GM12878 (cell line): Measurements from ENCODE around the gene FMNL2. TPM values are rescaled to one million over a fixed set of nuclear protein-coding genes. Genes with fewer than 3 reads are reported as not detected.

ENCODE experiments used
- ATAC-seq: fragments of 200-7000 bp; cut with Tn5 transposase; 3 replicates; pipeline ENCODE4 v1.9.1; 2020; ENCODE audit warnings: mild to moderate bottlenecking, moderate library complexity
- BruUV-seq: library from RNA; stranded (reverse); fragments of 400-500 nt; replicated peaks from 2 replicates; lab custom pipeline; 2021; lab: Mats Ljungman, UMichigan
- CTCF ChIA-PET: fragments of 300-600 bp; sonication (Branson Sonifier 250); formaldehyde crosslinking; extraction: SDS; loops from one replicate; lab custom pipeline; 2021; ENCODE audit warnings: inconsistent platforms; lab: Yijun Ruan, JAX
- POLR2A ChIA-PET: fragments of 350-600 bp; formaldehyde crosslinking; extraction: SDS; loops from one replicate; lab custom pipeline; 2021; ENCODE audit warnings: inconsistent platforms; lab: Charles Lee
- RAD21 ChIA-PET: fragments of 300-600 bp; sonication (Branson Sonifier 250); formaldehyde crosslinking; loops from one replicate; lab custom pipeline; 2023; ENCODE audit warnings: antibody characterized with exemption; ENCODE audit not compliant: unreplicated experiment; lab: Charles Lee
- SMC1A ChIA-PET: fragments of 300-600 bp; sonication (Branson Sonifier 250); formaldehyde crosslinking; loops from one replicate; lab custom pipeline; 2023; ENCODE audit not compliant: unreplicated experiment, uncharacterized antibody; lab: Charles Lee
- DNase-seq: peaks from one replicate; pipeline ENCODE4 v3.0.0-alpha.2; 2011; ENCODE audit warnings: low read depth, low spot score
- FAIRE-seq: peaks from 3 replicates; lab custom pipeline; 2011; peaks lifted over from hg19 to GRCh38; lab: Jason Lieb, UNC
- H2AFZ ChIP-seq: 2 replicates; pipeline ENCODE4 v1.6.0; 2011; ENCODE audit warnings: low read depth, low read length, control low read depth; ENCODE audit not compliant: control insufficient read depth
- H3K27ac ChIP-seq: 2 replicates; pipeline ENCODE4 v1.5.1; 2011; ENCODE audit warnings: control low read depth; ENCODE audit not compliant: control insufficient read depth, insufficient read depth
- H3K27me3 ChIP-seq, 2 experiments: replicated peaks in 1 of 2; 2 replicates each; pipeline versions ENCODE4 v1.6.0 to v1.6.1; 2011; ENCODE audit warnings: low read length in 1 of 2; ENCODE audit not compliant: control insufficient read depth in 2 of 2, insufficient read depth in 2 of 2
- H3K36me3 ChIP-seq, 2 experiments: 2 replicates each; pipeline ENCODE4 v1.5.1; 2011; ENCODE audit warnings: low read length in 1 of 2; ENCODE audit not compliant: control insufficient read depth in 2 of 2, insufficient read depth in 2 of 2
- H3K4me1 ChIP-seq: 2 replicates; pipeline ENCODE4 v1.6.1; 2011; ENCODE audit warnings: mild to moderate bottlenecking, low read length, moderate library complexity, mixed read lengths; ENCODE audit not compliant: control insufficient read depth, insufficient read depth
- H3K4me2 ChIP-seq: 2 replicates; pipeline ENCODE4 v1.6.0; 2011; ENCODE audit warnings: control low read depth; ENCODE audit not compliant: control insufficient read depth, insufficient read depth
- H3K4me3 ChIP-seq: fragments of 200-600 bp; sonication (generic); 2 replicates; pipeline ENCODE4 v1.5.1; 2016
- H3K79me2 ChIP-seq: 2 replicates; pipeline ENCODE4 v1.6.0; 2011; ENCODE audit warnings: low read length; ENCODE audit not compliant: control insufficient read depth, insufficient read depth
- H3K9ac ChIP-seq: 2 replicates; pipeline ENCODE4 v1.8.0; 2011; ENCODE audit warnings: low read length, control low read depth, mixed read lengths; ENCODE audit not compliant: control insufficient read depth, insufficient read depth
- H3K9me3 ChIP-seq: replicated peaks from 3 replicates; pipeline ENCODE4 v1.5.1; 2011; ENCODE audit warnings: mild to moderate bottlenecking, low read length; ENCODE audit not compliant: control insufficient read depth, insufficient read depth
- H4K20me1 ChIP-seq: 2 replicates; pipeline ENCODE4 v1.6.0; 2011; ENCODE audit not compliant: control insufficient read depth, insufficient read depth
- CTCF ChIP-seq, 3 experiments: IDR thresholded peaks in 2 of 3; conservative IDR thresholded peaks in 1 of 3; 2 replicates each; pipeline ENCODE4 v1.5.1; 2011; ENCODE audit warnings: low read depth in 3 of 3, low read length in 3 of 3, mild to moderate bottlenecking in 3 of 3, control low read depth in 2 of 3, moderate library complexity in 2 of 3, inconsistent platforms in 1 of 3, mixed read lengths in 1 of 3; ENCODE audit not compliant: control insufficient read depth in 2 of 3, insufficient read depth in 1 of 3; ENCODE audit errors: extremely low read depth in 1 of 3
- EZH2 ChIP-seq: IDR thresholded peaks from 2 replicates; pipeline ENCODE4 v1.6.1; 2012; ENCODE audit warnings: low read depth, mild to moderate bottlenecking, control low read depth, inconsistent platforms, low read length, borderline replicate concordance; ENCODE audit not compliant: control insufficient read depth
- HDGF ChIP-seq: fragments of 450-650 bp; IDR thresholded peaks from 2 replicates; pipeline ENCODE4 v1.6.1; 2016; ENCODE audit warnings: antibody characterized with exemption
- HSF1 ChIP-seq: fragments of 150-350 bp; IDR thresholded peaks from 2 replicates; pipeline ENCODE4 v1.6.1; 2014; ENCODE audit warnings: mild to moderate bottlenecking, low read depth, low read length
- MYC ChIP-seq: IDR thresholded peaks from 2 replicates; pipeline ENCODE4 v1.6.1; 2011; ENCODE audit warnings: mild to moderate bottlenecking, low read length, moderate library complexity, inconsistent platforms; ENCODE audit not compliant: insufficient read depth, insufficient replicate concordance, insufficient read length, severe bottlenecking
- POLR2AphosphoS5 ChIP-seq: IDR thresholded peaks from 2 replicates; pipeline ENCODE4 v1.6.1; 2011; ENCODE audit warnings: mild to moderate bottlenecking, low read length, inconsistent platforms
- RAD21 ChIP-seq: IDR thresholded peaks from 2 replicates; pipeline ENCODE4 v1.6.1; 2011; ENCODE audit warnings: mild to moderate bottlenecking, low read depth, low read length, moderate library complexity; ENCODE audit not compliant: insufficient read depth
- SMC3 ChIP-seq: IDR thresholded peaks from 2 replicates; pipeline ENCODE4 v1.6.1; 2011; ENCODE audit warnings: low read length, improper control_type of control experiment, borderline replicate concordance
- SPI1 ChIP-seq: IDR thresholded peaks from 2 replicates; pipeline ENCODE4 v1.6.1; 2011; ENCODE audit warnings: low read depth, mild to moderate bottlenecking, low read length, moderate library complexity, borderline replicate concordance; ENCODE audit not compliant: insufficient read depth
- WGBS: methylation state at CpG from one replicate; pipeline ENCODE4 v1.1.6; 2016; ENCODE audit warnings: low lambda C conversion rate; ENCODE audit not compliant: insufficient replicate concordance, insufficient coverage; ENCODE audit errors: missing lambda C conversion rate; 5-methylcytosine and 5-hydroxymethylcytosine counted together
- in situ Hi-C: fragments of 300-500 bp; cut with MboI; formaldehyde crosslinking; loops from 9 replicates; pipeline ENCODE4 v1.14.3; 2018; ENCODE audit warnings: mixed read lengths
- intact Hi-C: fragments of 100-400 bp; cut with micrococcal nuclease; formaldehyde crosslinking; loops from one replicate; pipeline ENCODE4 v1.14.2; 2022; ENCODE audit not compliant: unreplicated experiment
- polyA plus RNA-seq, 11 experiments: library from polyadenylated mRNA; depleted of rRNA in 4 of 11; unstranded in 6 of 11; stranded (reverse) in 5 of 11; fragments of >200 nt; fragmentation: Nextera tagmentation in 4 of 11; fragmentation: Illumina TruSeq in 1 of 11; extraction: Ambion mirVana in 4 of 11; extraction: Trizol in 1 of 11; gene quantifications; 1 replicate in 1 of 11; 2 replicates in 10 of 11; pipeline versions ENCODE4 v1.2.1 to v1.2.3, GENCODE V29; 2011 to 2016; ENCODE audit warnings: inconsistent platforms in 2 of 11, missing spikeins in 2 of 11, low read depth in 1 of 11
- total RNA-seq, 4 experiments: library from RNA; depleted of rRNA in 3 of 4; stranded (reverse); fragments of >200 nt in 3 of 4; fragmentation: Illumina TruSeq in 1 of 4; extraction: Trizol in 1 of 4; gene quantifications; 2 replicates each; pipeline versions ENCODE4 v1.2.1 to v1.2.3, GENCODE V29; 2013 to 2021

Gene FMNL2
- total and polyA plus RNA-seq, 10 of the 15 experiments (the other 5 are each of a cell fraction or from before 2014, with no cell fraction given), result 0.13 to 9.9 (median 0.35) TPM

GRCh38 chr2:152627351-152627957 is 292.5 kb downstream of the FMNL2 start:
- CTCF ChIA-PET, result interaction anchor here (0.6 to 5.9 kb wide), 22 partner anchors 8 to 589 kb away, joined by 3 to 25 read pairs (median 4); partner anchors contain the start of gene STAM2
- WGBS, result 0% methylated on average over 1 of the region's 1 CpG
- Histone ChIP-seq H3K79me2 (no peaks in the 10 kb centered on the region), H3K4me3 (no peak overlapping the region), H2AFZ (no peak overlapping the region)
- TF ChIP-seq SMC3 (peak; percentile 83), CTCF (IDR thresholded peaks at IDR 0.05 in 2 of 3, conservative IDR thresholded peaks at IDR 0.05 in 1 of 3; ENCODE audit: control insufficient read depth in 2 of 3, extremely low read depth in 1 of 3, insufficient read depth in 1 of 3, low read depth in 3 of 3, low read length in 3 of 3) (peak; percentile 39 to 66 (median 42); a peak in 5 of 6 replicates), EZH2 (no peak), POLR2AphosphoS5 (no peak), HSF1 (no peak), MYC (no peak), RAD21 (peak; percentile 85), HDGF (no peak), SPI1 (no peak)
- TF ChIP-seq, all 136 proteins: peak for 3
- Histone ChIP-seq H3K27ac (no peak overlapping the region), H3K36me3 (no peaks in the 10 kb centered on the region), H3K9me3 (no peaks in the 10 kb centered on the region), H3K4me2 (no peak overlapping the region), H3K9ac (no peak overlapping the region), H3K27me3 (no peaks in the 10 kb centered on the region), H3K4me1 (no peaks in the 10 kb centered on the region), H4K20me1 (no peaks in the 10 kb centered on the region)
- DNase-seq (no peak), FAIRE-seq (no peak), ATAC-seq (peak; percentile 74)
- intact Hi-C loops (loop anchor here (1.0 to 5.0 kb wide), 2 partner anchors 70 to 451 kb away; no protein-coding TSS in a partner anchor), in situ Hi-C loops (no loop called here)
- POLR2A ChIA-PET, result no interaction called here
- RAD21 ChIA-PET, result interaction anchor here (1.2 to 2.8 kb wide), 4 partner anchors 8 to 451 kb away, joined by 3 to 14 read pairs (median 8); partner anchors contain the start of gene STAM2
- BruUV-seq, result no TSS peak
- SMC1A ChIA-PET, result interaction anchor here (0.8 to 3.8 kb wide), 13 partner anchors 8 to 456 kb away, joined by 3 to 18 read pairs (median 3); no protein-coding TSS in a partner anchor
